ENCODE results near the gene CGRRF1. TPM values are rescaled to one million over a fixed set of nuclear protein-coding genes. Genes with fewer than 3 reads are reported as not detected.
A peak's percentile ranks its signal among the peaks of the same experiment; 100 is the strongest.

The CGRRF1 gene
- total and polyA plus RNA-seq, 2 experiments from 2014 or later, result 15.0 to 27.1 TPM

GRCh38 chr14:54564868-54565784, 55.4 kb downstream of the CGRRF1 start:
- Histone ChIP-seq H2AFZ (peak overlapping the region; percentile 75), H3K79me2 (ENCODE audit: insufficient read depth) (peaks cover 33% of the 10 kb centered on the region), H3K4me1 (ENCODE audit: insufficient read depth) (peaks cover 45% of the 10 kb centered on the region), H3K4me3 (peak overlapping the region; percentile 92), H3K9me3 (ENCODE audit: low read depth) (no peaks in the 10 kb centered on the region), H3K4me2 (ENCODE audit: unreplicated experiment) (peak overlapping the region; percentile 91), H3K9me2 (ENCODE audit: insufficient read depth) (no peaks in the 10 kb centered on the region), H3K27me3 (replicated peaks; ENCODE audit: insufficient read depth) (no peaks in the 10 kb centered on the region), H3K9ac (peak overlapping the region; percentile 87), H4K20me1 (ENCODE audit: insufficient read depth) (no peaks in the 10 kb centered on the region), H3F3A (ENCODE audit: insufficient read depth) (peaks cover 44% of the 10 kb centered on the region), H3K36me3 (ENCODE audit: low read depth) (no peaks in the 10 kb centered on the region), H3K27ac (peak overlapping the region; percentile 80)
- 0 to 1% methylated on average over 48 to 53 of the region's 69 CpGs for WGBS, 2 experiments (ENCODE audit: low coverage in 1 of 2, low lambda C conversion rate in 2 of 2, missing lambda C conversion rate in 2 of 2)
- no peak for TF ChIP-seq EZH2 (IDR thresholded peaks at IDR 0.05; ENCODE audit: insufficient read depth, poor library complexity, severe bottlenecking)
- TF ChIP-seq EZH2phosphoT487 (IDR thresholded peaks at IDR 0.05; ENCODE audit: insufficient read depth, low read depth), result no peak
- in situ Hi-C loops (cut with MboI), result loop anchor here (10.0 to 25.0 kb wide), 2 partner anchors 210 to 422 kb away; no protein-coding TSS in a partner anchor
- DNase-seq, result peak; percentile 86

GRCh38 chr14:54565785-54566409, 56.2 kb downstream of the CGRRF1 start:
- Histone ChIP-seq H3K27ac (peak overlapping the region; percentile 80), H3K9me3 (ENCODE audit: low read depth) (no peaks in the 10 kb centered on the region), H3F3A (ENCODE audit: insufficient read depth) (peaks cover 50% of the 10 kb centered on the region), H3K4me3 (peak overlapping the region; percentile 92), H3K9me2 (ENCODE audit: insufficient read depth) (no peaks in the 10 kb centered on the region), H3K27me3 (replicated peaks; ENCODE audit: insufficient read depth) (no peaks in the 10 kb centered on the region), H2AFZ (peak overlapping the region; percentile 75), H4K20me1 (ENCODE audit: insufficient read depth) (no peaks in the 10 kb centered on the region), H3K36me3 (ENCODE audit: low read depth) (no peaks in the 10 kb centered on the region), H3K79me2 (ENCODE audit: insufficient read depth) (peaks cover 38% of the 10 kb centered on the region), H3K4me2 (ENCODE audit: unreplicated experiment) (peak overlapping the region; percentile 91), H3K9ac (peak overlapping the region; percentile 87), H3K4me1 (ENCODE audit: insufficient read depth) (peaks cover 51% of the 10 kb centered on the region)
- in situ Hi-C loops (cut with MboI), result loop anchor here (10.0 to 25.0 kb wide), 2 partner anchors 209 to 421 kb away; no protein-coding TSS in a partner anchor
- DNase-seq, result peak; percentile 96
- 1% methylated on average over 38 to 72 of the region's 73 CpGs for WGBS, 2 experiments (ENCODE audit: low coverage in 1 of 2, low lambda C conversion rate in 2 of 2, missing lambda C conversion rate in 2 of 2)
- TF ChIP-seq EZH2phosphoT487 (IDR thresholded peaks at IDR 0.05; ENCODE audit: insufficient read depth, low read depth), result no peak
- no peak for TF ChIP-seq EZH2 (IDR thresholded peaks at IDR 0.05; ENCODE audit: insufficient read depth, poor library complexity, severe bottlenecking)

- peak within 1 kb of the TSS; percentile 83 for H3K27ac ChIP-seq
- no peaks in the 10 kb centered on the region for H4K20me1 ChIP-seq (ENCODE audit: insufficient read depth)
- peak; percentile 89 for DNase-seq
- peak within 1 kb of the TSS; percentile 87 for H3K9ac ChIP-seq
- in situ Hi-C loops (cut with MboI), result loop anchor here (10.0 to 25.0 kb wide), 2 partner anchors 208 to 421 kb away; no protein-coding TSS in a partner anchor
- no peaks in the 10 kb centered on the region for H3K9me2 ChIP-seq (ENCODE audit: insufficient read depth)
- H3K27me3 ChIP-seq (replicated peaks; ENCODE audit: insufficient read depth), result no peaks in the 10 kb centered on the region
- peak within 1 kb of the TSS; percentile 91 for H3K4me2 ChIP-seq (ENCODE audit: unreplicated experiment)
- H3F3A ChIP-seq (ENCODE audit: insufficient read depth), result peaks cover 57% of the 10 kb centered on the region
- WGBS, 2 experiments (ENCODE audit: low coverage in 1 of 2, low lambda C conversion rate in 2 of 2, missing lambda C conversion rate in 2 of 2), result 1% methylated on average over 49 to 77 of the region's 91 CpGs
- peak within 1 kb of the TSS; percentile 27; the same call in 1 of the 2 replicates for H2AFZ ChIP-seq
- H3K9me3 ChIP-seq (ENCODE audit: low read depth), result no peaks in the 10 kb centered on the region
- 0 out of 2 replicates have a peak, but pooled peaks cover 4% of the 10 kb centered on the region for H3K36me3 ChIP-seq (ENCODE audit: low read depth)
- peaks cover 46% of the 10 kb centered on the region for H3K79me2 ChIP-seq (ENCODE audit: insufficient read depth)
- TF ChIP-seq EZH2 (IDR thresholded peaks at IDR 0.05; ENCODE audit: insufficient read depth, poor library complexity, severe bottlenecking) (no peak), EZH2phosphoT487 (IDR thresholded peaks at IDR 0.05; ENCODE audit: insufficient read depth, low read depth) (no peak)
- H3K4me3 ChIP-seq, result peak within 1 kb of the TSS; percentile 92
- peaks cover 58% of the 10 kb centered on the region for H3K4me1 ChIP-seq (ENCODE audit: insufficient read depth)
Measured at GRCh38 chr14:54566410-54567223, 56.9 kb downstream of the CGRRF1 start, which contains the start of gene SAMD4A. TSS of gene SAMD4A (plus strand) at chr14:54567128. CDS start at chr14:54567917, 789 bp downstream.
